ENCODE data around the gene SPATA13.

The SPATA13 gene

GRCh38 chr13:24222756-24223155 is 62.2 kb downstream of the SPATA13 start:
- DNase-seq (ENCODE audit: insufficient read length, low spot score) (no peak), FAIRE-seq (no peak)
- no peak for TF ChIP-seq POLR2A (IDR thresholded peaks at IDR 0.05; ENCODE audit: low read depth, low read length)

- TF ChIP-seq POLR2A (IDR thresholded peaks at IDR 0.05; ENCODE audit: low read depth, low read length) = no peak
- DNase-seq (ENCODE audit: insufficient read length, low spot score) = no peak
- FAIRE-seq = no peak
Measured at GRCh38 chr13:24223341-24224231, 63.1 kb downstream of the SPATA13 start.

- FAIRE-seq = no peak
- DNase-seq (ENCODE audit: insufficient read length, low spot score) = no peak
- no peak for TF ChIP-seq POLR2A (IDR thresholded peaks at IDR 0.05; ENCODE audit: low read depth, low read length)
Measured at GRCh38 chr13:24224232-24224680, 63.7 kb downstream of the SPATA13 start.

GRCh38 chr13:24225062-24225461 is 64.5 kb downstream of the SPATA13 start:
- no peak for FAIRE-seq
- no peak for DNase-seq (ENCODE audit: insufficient read length, low spot score)
- no peak for TF ChIP-seq POLR2A (IDR thresholded peaks at IDR 0.05; ENCODE audit: low read depth, low read length)

- no peak for DNase-seq (ENCODE audit: insufficient read length, low spot score)
- no peak for TF ChIP-seq POLR2A (IDR thresholded peaks at IDR 0.05; ENCODE audit: low read depth, low read length)
- no peak for FAIRE-seq
Measured at GRCh38 chr13:24225930-24226329, 65.4 kb downstream of the SPATA13 start.

- FAIRE-seq (no peak), DNase-seq (ENCODE audit: insufficient read length, low spot score) (no peak)
- no peak for TF ChIP-seq POLR2A (IDR thresholded peaks at IDR 0.05; ENCODE audit: low read depth, low read length)
Measured at GRCh38 chr13:24226762-24227161, 66.2 kb downstream of the SPATA13 start.

- FAIRE-seq (no peak), DNase-seq (ENCODE audit: insufficient read length, low spot score) (peak; percentile 9)
- no peak for TF ChIP-seq POLR2A (IDR thresholded peaks at IDR 0.05; ENCODE audit: low read depth, low read length)
Measured at GRCh38 chr13:24228852-24229458, 68.4 kb downstream of the SPATA13 start.

- DNase-seq (ENCODE audit: insufficient read length, low spot score) = no peak
- FAIRE-seq = no peak
Measured at GRCh38 chr13:24230428-24231072, 70.0 kb downstream of the SPATA13 start.

GRCh38 chr13:24231377-24231776 is 70.9 kb downstream of the SPATA13 start:
- DNase-seq (ENCODE audit: insufficient read length, low spot score) = no peak
- FAIRE-seq = no peak
- no peak for TF ChIP-seq POLR2A (IDR thresholded peaks at IDR 0.05; ENCODE audit: low read depth, low read length)

More at GRCh38 chr13:24230428-24231072, 70.0 kb downstream of the SPATA13 start:
- TF ChIP-seq POLR2A (IDR thresholded peaks at IDR 0.05; ENCODE audit: low read depth, low read length) = no peak

GRCh38 chr13:24232037-24232436 is 71.5 kb downstream of the SPATA13 start:
- DNase-seq (ENCODE audit: insufficient read length, low spot score) = no peak
- FAIRE-seq = no peak
- no peak for TF ChIP-seq POLR2A (IDR thresholded peaks at IDR 0.05; ENCODE audit: low read depth, low read length)

GRCh38 chr13:24232474-24232873 is 72.0 kb downstream of the SPATA13 start:
- DNase-seq (ENCODE audit: insufficient read length, low spot score) (no peak), FAIRE-seq (no peak)
- TF ChIP-seq POLR2A (IDR thresholded peaks at IDR 0.05; ENCODE audit: low read depth, low read length) = no peak

- FAIRE-seq (no peak), DNase-seq (ENCODE audit: insufficient read length, low spot score) (no peak)
- no peak for TF ChIP-seq POLR2A (IDR thresholded peaks at IDR 0.05; ENCODE audit: low read depth, low read length)
Measured at GRCh38 chr13:24233351-24233901, 72.9 kb downstream of the SPATA13 start.

- FAIRE-seq (no peak), DNase-seq (ENCODE audit: insufficient read length, low spot score) (no peak)
- TF ChIP-seq POLR2A (IDR thresholded peaks at IDR 0.05; ENCODE audit: low read depth, low read length) = no peak
Measured at GRCh38 chr13:24234200-24234915, 73.8 kb downstream of the SPATA13 start.
